NT2/D1 (cell line): ENCODE measurements around the gene RNF144B.

Experiments used
- SUZ12 ChIP-seq: IDR thresholded peaks from 2 replicates; pipeline ENCODE4 v1.6.1; 2011; ENCODE audit not compliant: insufficient read length, insufficient read depth; ENCODE audit errors: extremely low read depth
- YY1 ChIP-seq: IDR thresholded peaks from 2 replicates; pipeline ENCODE4 v1.6.1; 2011; ENCODE audit not compliant: insufficient read length, insufficient read depth
- ZNF274 ChIP-seq: IDR thresholded peaks from 2 replicates; pipeline ENCODE4 v1.6.1; 2011; ENCODE audit warnings: mild to moderate bottlenecking, low read depth, low read length

- TF ChIP-seq SUZ12 (no peak), YY1 (no peak), ZNF274 (no peak)
Observed at GRCh38 chr6:18472941-18473340, 85.8 kb downstream of the RNF144B start.
